Activated naive CD4-positive, alpha-beta T cell treated with anti-CD3 and anti-CD28 coated beads, Interleukin-2, amount 50 U/mL, for 72 hours (primary cell): ENCODE results near the gene PRIM2. TPM values are rescaled to one million over a fixed set of nuclear protein-coding genes. Genes with fewer than 3 reads are reported as not detected.
"Not testable (repeated sequence)": the region's sequence is repeated elsewhere in the genome, so short reads cannot be mapped to it uniquely, and the experiment has no call there.

Experiments
- ATAC-seq, 2 donors: fragments of 150-1000 bp; cut with Tn5 transposase; 2 replicates each; pipeline ENCODE4 v1.10.0; 2021; ENCODE audit warnings: mild to moderate bottlenecking in 2 of 2, moderate library complexity in 2 of 2
- DNase-seq, 2 donors: peaks; one replicate each; pipeline ENCODE4 v3.0.0; 2021 to 2022; ENCODE audit warnings: low spot score in 2 of 2
- H3K27ac Mint-ChIP-seq, 2 donors: one replicate each; pipeline ENCODE4 v1.8.0; 2022; ENCODE audit warnings: mild to moderate bottlenecking in 2 of 2, mixed read lengths in 2 of 2
- H3K36me3 Mint-ChIP-seq, 2 donors: one replicate each; pipeline ENCODE4 v1.8.0; 2022; ENCODE audit warnings: mixed read lengths in 2 of 2
- H3K9me3 Mint-ChIP-seq, 2 donors: one replicate each; pipeline ENCODE4 v1.8.0; 2022; ENCODE audit warnings: mixed read lengths in 2 of 2
- total RNA-seq, 2 donors: library from RNA; stranded (reverse); gene quantifications; one replicate each; pipeline ENCODE4 v1.2.3, GENCODE V29; 2022

The PRIM2 gene
- total RNA-seq, 2 donors from 2014 or later: 45.5 to 67.6 TPM

GRCh38 chr6:57327311-57327710, 9.9 kb downstream of the PRIM2 start:
- DNase-seq: no peak
- H3K27ac Mint-ChIP-seq: no peak overlapping the region
- H3K36me3 Mint-ChIP-seq: peaks cover 52 to 61% of the 10 kb centered on the region in 2 donors
- H3K9me3 Mint-ChIP-seq: peaks cover 12% of the 10 kb centered on the region in 2 donors
- ATAC-seq: no peak

GRCh38 chr6:57328074-57328473, 10.6 kb downstream of the PRIM2 start:
- Mint-ChIP-seq H3K9me3 (peaks cover 16 to 18% of the 10 kb centered on the region in 2 donors), H3K36me3 (peaks cover 58 to 61% of the 10 kb centered on the region in 2 donors), H3K27ac (no peak overlapping the region)
- ATAC-seq: no peak
- no peak for DNase-seq

- Mint-ChIP-seq H3K36me3 (peaks cover 68 to 80% of the 10 kb centered on the region in 2 donors), H3K27ac (no peak overlapping the region), H3K9me3 (peaks cover 21 to 23% of the 10 kb centered on the region in 2 donors)
- DNase-seq (no peak), ATAC-seq (no peak)
Measured at GRCh38 chr6:57329933-57330332, 12.5 kb downstream of the PRIM2 start.

GRCh38 chr6:57342148-57342669, 24.8 kb downstream of the PRIM2 start:
- peaks cover 6 to 15% of the 10 kb centered on the region in 2 donors for H3K36me3 Mint-ChIP-seq
- DNase-seq (no peak), ATAC-seq (no peak)
- no peak overlapping the region for H3K27ac Mint-ChIP-seq
- peaks cover 4 to 8% of the 10 kb centered on the region in 2 donors for H3K9me3 Mint-ChIP-seq

DNA sequence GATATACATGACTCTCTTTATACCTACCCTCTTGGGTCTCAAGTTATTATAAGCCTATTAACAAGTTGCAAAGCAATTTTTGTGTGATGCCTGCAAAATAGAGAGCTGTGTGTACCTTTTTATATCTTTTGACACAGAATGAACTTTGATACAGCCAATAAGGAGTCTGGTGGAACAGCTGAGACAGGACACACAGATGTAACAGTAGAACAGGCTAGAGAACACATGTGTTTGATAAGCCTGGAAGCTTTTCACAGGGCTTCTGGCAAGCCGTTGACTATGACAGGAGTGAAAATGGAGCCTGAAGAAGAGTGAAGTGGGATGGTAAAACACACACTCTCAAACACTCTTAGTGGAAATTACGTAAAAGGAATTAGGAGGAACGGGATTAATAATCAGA, 25.9 kb downstream of the PRIM2 start:
- H3K9me3 Mint-ChIP-seq, ATAC-seq, H3K27ac Mint-ChIP-seq, DNase-seq: not testable (repeated sequence)
- H3K36me3 Mint-ChIP-seq: peaks cover 0 to 15% of the 10 kb centered on the region in 2 donors

- peaks cover 4 to 23% of the 10 kb centered on the region in 2 donors for H3K36me3 Mint-ChIP-seq
Measured at GRCh38 chr6:57346715-57347114, 29.3 kb downstream of the PRIM2 start.

GRCh38 chr6:57347597-57347996, 30.2 kb downstream of the PRIM2 start:
- DNase-seq, H3K27ac Mint-ChIP-seq, H3K9me3 Mint-ChIP-seq: not testable (repeated sequence)
- ATAC-seq: peak in 1 of 2 donors; percentile 20
- peaks cover 4 to 23% of the 10 kb centered on the region in 2 donors for H3K36me3 Mint-ChIP-seq

More at GRCh38 chr6:57346715-57347114, 29.3 kb downstream of the PRIM2 start:
- H3K9me3 Mint-ChIP-seq, H3K27ac Mint-ChIP-seq, DNase-seq, ATAC-seq: not testable (repeated sequence)

DNA sequence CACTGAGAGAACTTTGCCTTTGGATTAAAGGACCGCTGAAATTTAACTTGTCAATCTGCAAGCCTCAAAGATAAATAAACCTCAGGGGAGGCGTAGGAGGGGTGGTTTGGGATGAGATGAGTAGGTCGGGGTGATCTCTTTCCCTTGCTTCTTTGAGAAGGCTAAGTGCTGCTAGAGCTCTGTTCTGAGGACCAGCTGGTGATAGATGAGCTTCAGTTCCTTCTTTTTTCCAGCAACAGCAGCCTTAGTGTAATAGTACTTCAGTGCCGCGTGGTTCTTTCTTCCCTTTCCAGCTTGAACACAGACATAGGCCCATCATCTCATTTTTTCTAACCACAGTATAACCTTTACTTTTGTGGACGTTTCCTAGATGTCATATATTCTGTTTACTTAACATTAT, 33.0 kb downstream of the PRIM2 start:
- not testable (repeated sequence) for ATAC-seq, H3K27ac Mint-ChIP-seq, H3K9me3 Mint-ChIP-seq, DNase-seq
- H3K36me3 Mint-ChIP-seq: peaks cover 4 to 20% of the 10 kb centered on the region in 2 donors

- DNase-seq, H3K27ac Mint-ChIP-seq, H3K9me3 Mint-ChIP-seq, ATAC-seq: not testable (repeated sequence)
- H3K36me3 Mint-ChIP-seq: peaks cover 4 to 18% of the 10 kb centered on the region in 2 donors
Measured at GRCh38 chr6:57352596-57352995, 35.2 kb downstream of the PRIM2 start.

GRCh38 chr6:57358319-57358718, 40.9 kb downstream of the PRIM2 start:
- ATAC-seq, H3K9me3 Mint-ChIP-seq, H3K27ac Mint-ChIP-seq, DNase-seq: not testable (repeated sequence)
- H3K36me3 Mint-ChIP-seq: peaks cover 0 to 14% of the 10 kb centered on the region in 2 donors

- not testable (repeated sequence) for H3K27ac Mint-ChIP-seq, DNase-seq, H3K9me3 Mint-ChIP-seq, ATAC-seq, H3K36me3 Mint-ChIP-seq
Measured at GRCh38 chr6:57359766-57360165, 42.3 kb downstream of the PRIM2 start.

DNA sequence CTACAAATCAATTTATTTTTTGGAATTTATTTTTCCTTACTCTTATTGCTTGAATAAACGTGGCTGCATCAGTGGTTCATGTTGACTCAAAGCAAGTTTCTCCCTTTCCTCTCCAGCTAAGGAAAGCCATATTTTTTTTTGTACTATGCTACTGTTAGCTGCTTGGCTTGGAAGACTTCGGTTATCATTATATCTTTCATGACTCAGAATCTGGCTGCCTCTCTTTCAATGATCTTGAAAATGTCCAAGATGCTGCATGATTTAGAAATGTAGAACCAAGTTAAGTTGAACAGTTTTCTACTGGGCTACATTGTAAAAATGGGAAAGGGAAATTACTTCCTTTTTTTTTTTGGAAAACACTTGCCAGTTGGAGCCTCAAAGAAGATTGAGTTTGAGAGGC, 44.9 kb downstream of the PRIM2 start:
- H3K9me3 Mint-ChIP-seq, ATAC-seq, DNase-seq, H3K36me3 Mint-ChIP-seq, H3K27ac Mint-ChIP-seq: not testable (repeated sequence)

- not testable (repeated sequence) for ATAC-seq, H3K27ac Mint-ChIP-seq, DNase-seq, H3K36me3 Mint-ChIP-seq, H3K9me3 Mint-ChIP-seq
Measured at GRCh38 chr6:57365076-57365583, 47.7 kb downstream of the PRIM2 start.

DNA sequence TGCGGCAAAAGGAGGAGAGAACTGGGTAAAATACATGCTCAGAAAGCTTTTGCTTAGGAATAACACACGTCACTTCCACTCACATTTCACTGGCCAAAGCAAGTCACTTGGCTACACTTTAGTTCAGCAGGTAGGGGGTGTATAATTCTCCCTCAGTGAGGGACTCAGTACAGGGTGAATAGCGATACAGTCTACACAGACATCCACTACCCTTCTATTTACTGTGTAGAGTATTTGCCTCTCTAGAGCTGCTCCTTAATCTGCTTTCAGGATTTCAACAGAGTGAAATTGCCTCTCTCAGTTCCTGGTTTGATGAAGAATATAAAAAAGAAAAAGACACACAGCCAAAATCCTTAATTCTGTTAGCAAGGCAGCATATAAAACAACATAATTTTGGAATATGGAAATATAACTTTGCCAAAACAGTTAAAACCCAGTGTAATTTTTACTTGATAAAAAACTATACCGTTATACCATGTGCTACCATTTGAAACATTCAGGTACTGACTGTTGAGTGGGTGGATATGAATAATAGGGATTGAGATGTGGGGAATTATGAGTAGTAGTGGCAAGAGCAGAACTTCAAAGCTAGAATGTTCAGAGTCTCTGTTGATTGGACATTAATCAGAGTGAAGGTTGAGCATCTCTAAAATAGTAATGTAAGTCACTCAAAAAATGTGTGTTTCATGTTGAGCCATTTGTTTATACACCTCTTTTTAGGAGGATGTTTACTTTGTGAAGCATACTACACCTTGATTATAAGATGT, 51.7 kb downstream of the PRIM2 start:
- peak; percentile 39 to 76 for ATAC-seq
- peaks cover 0 to 12% of the 10 kb centered on the region in 2 donors for H3K36me3 Mint-ChIP-seq
- DNase-seq: not testable (repeated sequence)

GRCh38 chr6:57371779-57372178, 54.3 kb downstream of the PRIM2 start:
- H3K27ac Mint-ChIP-seq, H3K36me3 Mint-ChIP-seq, DNase-seq, H3K9me3 Mint-ChIP-seq, ATAC-seq: not testable (repeated sequence)

More for the DNA sequence above, 51.7 kb downstream of the PRIM2 start:
- H3K27ac Mint-ChIP-seq, H3K9me3 Mint-ChIP-seq: not testable (repeated sequence)

- H3K9me3 Mint-ChIP-seq, H3K27ac Mint-ChIP-seq, ATAC-seq, DNase-seq, H3K36me3 Mint-ChIP-seq: not testable (repeated sequence)
Measured at GRCh38 chr6:57374764-57375163, 57.3 kb downstream of the PRIM2 start.

DNA sequence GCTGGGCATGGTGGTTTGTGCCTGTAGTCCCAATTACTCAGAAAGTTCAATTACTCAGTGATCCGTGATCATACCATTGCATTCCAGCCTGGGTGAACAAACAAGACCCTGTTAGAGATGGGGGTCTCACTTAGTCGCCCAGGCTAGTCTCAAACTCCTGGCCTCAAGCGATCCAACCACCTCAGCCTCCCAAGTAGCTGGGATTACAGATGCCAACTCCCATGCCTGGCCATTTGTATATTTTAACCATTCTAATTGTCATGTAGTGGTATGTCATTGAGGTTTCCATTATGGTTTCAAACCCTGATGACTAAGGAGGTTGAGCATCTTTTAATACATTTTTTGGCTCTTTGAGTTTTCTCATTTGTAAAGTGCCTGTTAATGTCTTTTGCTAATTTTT, 58.7 kb downstream of the PRIM2 start:
- not testable (repeated sequence) for H3K9me3 Mint-ChIP-seq, H3K27ac Mint-ChIP-seq, ATAC-seq, DNase-seq
- H3K36me3 Mint-ChIP-seq: peaks cover 6 to 14% of the 10 kb centered on the region in 2 donors
